GM19463 (cell line): ENCODE data around the gene CCDC134.
"Not testable (repeated sequence)": the region's sequence is repeated elsewhere in the genome, so short reads cannot be mapped to it uniquely, and the experiment has no call there.

Experiments used
- ATAC-seq: cut with Tn5 transposase; IDR thresholded peaks from one replicate; pipeline ENCODE4 v1.9.1; 2021; ENCODE audit warnings: mild to moderate bottlenecking, moderate library complexity; ENCODE audit not compliant: unreplicated experiment

CCDC134 gene

DNA sequence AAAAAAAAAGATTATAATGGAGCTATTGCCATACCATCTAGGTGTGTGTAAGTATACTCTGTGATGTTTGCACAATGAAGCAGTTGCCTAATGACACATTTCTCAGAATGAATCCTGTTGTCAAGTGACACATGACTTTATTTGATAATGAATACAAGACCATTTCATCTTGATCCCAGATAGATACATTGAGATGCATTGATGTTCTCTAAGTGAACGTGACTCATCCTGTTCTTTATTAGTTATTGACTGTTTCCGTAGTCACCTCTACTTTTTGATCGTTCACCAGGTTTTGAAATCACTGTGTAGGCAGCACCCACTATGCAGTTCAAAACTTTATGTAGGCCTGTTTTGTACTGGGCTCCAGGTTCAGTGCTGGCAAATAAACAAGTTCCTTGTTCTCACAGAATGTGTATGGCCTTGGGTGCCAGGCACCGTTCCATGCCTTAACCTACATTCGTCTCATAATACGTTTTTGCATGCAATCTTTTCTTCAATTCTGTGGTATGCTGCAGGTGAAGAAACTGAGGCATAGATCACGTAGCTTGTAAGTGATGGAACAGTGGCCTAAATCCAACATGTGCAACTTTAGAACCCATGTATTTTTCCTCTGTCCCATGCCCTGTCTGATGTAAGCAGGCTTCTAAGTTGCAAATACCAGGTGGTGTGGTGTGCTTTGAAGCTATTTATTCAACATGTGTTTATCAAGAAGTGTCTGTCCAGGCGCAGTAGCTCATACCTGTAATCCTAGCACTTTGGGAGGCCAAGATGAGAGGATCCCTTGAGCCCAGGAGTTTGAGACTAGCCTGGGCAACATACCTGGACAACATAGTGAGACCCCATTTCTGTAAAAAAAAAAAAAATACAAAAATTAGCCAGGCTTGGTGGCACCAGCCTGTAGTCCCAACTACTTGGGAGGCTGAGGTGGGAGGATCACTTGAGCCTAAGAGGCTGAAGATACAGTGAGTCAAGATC is 42.8 kb downstream of the CCDC134 start:
- no peak for ATAC-seq

DNA sequence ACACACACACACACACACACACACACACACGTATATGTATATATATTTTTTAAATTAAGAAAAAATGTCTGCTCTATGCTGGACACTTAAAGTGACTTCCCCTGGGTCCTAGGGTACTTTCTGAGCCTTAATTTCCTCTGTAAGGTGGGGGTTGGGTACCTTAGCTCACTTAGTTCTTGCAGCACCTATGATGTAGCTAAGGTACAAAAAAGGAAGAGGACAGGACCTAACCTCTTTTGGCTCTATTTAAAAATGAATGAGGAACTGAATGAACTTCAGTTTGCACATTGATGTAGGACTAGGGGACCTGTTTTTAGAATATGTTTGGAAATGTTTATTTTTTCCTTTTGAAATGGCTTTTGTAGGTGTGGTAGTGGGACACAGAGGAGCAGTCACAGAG is 43.6 kb downstream of the CCDC134 start:
- no peak for ATAC-seq

DNA sequence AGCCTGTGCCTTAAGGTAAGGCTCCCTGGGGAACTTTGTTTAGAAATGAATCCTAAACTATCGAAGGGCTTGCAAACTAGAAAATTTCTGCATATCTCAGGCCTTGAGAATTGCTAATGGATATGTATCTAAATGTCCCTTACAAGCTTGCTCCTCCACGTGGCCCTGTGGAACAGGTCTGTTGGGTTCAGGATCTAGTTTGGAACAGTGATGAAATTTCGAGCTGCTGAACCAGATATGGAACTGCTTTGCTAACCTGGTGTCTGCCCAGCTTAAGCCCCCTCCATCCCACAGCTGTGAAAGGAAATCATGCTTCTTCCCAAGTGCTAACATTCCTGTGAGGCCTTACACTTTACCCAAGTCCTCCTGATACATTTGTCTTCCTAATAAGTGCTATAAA is 44.0 kb downstream of the CCDC134 start:
- no peak for ATAC-seq

DNA sequence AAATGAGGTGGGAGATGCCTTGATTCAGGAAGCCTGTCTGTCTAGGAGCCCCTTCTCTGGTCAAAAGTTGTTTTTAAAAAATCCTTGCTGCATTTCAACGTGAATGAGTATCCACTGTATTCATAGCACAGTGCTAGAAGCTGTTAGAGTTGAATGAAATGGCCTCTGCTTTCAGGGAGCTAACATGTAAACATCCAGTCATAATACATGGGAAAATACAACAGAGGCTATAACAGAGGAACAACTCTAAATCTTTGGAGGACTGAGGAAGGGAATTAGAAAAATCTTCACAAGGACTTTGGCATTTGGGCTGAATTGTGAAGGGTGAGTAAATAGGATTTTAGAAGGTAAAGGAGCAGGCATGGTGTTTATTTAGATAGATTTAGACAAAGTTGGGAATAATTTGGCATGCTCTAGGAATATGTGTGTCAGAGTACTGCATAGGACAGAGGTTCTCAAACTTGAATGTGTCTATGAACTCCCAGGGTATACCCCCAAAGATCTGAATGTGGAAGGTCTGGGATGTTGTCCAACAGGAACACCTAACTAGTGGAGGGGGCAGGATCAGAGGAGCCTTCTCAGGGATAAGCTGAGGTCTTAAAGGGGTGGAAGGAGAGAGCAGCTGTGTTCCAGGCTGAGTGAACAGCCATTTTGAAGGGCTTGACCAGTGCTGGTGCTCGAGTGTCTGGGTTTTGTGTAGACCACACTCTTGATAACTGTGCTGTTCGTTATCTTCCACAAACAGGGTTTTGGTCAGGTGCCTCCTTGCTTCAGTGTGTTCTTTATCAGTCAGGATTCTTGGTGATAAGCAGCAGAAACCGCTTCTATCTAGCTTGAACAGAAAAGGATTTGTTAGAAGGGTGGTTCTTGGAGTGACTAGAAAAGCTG is 45.1 kb downstream of the CCDC134 start:
- ATAC-seq: no peak

DNA sequence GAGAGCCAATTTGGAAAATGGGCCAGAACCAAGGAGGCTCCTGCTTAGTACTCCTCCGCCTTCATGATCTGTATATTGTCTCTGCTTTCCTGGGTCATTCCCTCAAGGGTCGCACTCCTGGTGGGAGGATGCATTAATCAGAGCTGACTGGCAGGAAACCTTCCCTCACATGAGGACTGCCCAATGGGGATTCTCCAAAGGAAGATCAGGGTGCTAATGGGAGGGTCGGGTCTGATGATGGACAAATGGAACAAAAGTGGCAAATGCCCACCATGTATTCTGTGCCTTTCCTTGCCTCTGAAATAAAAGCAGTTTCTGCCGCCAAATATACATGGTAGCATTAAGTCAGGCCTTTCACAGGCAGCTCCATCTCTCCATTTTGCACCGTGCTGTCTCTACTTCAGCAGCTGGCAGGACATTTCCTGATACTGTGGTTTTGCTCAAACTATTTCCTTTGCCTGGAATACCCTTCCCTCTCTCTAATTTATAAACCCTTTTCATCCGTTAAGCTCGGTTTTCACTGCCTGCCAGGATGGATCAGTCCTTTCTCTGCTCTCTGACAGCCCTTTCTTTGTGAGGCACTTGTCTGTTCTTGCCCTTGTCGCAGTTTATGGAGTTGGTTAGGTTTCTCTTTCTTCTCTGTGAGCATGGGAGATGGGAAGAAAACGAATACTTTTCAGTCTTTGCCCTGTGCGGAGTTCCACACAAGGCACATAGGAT is 45.9 kb downstream of the CCDC134 start:
- ATAC-seq: no peak

DNA sequence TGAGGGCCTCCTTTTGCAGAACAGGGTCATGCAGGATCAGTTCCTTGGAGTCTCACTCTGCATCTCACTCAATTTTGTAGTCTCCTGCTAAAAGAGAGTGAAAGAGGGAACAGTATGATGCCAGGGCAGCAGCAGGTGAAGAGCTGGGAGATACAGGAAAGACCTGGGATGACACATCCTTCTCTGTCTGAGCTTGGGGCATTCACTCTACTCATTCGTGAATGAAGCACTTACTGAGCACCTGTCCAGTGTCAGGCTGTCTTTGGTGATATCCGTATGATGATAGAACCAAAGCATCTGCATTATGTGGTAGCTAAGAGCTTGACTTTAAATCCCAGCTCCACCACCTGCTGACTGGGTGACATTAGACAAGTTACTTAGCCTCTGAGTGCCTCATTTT is 46.8 kb downstream of the CCDC134 start:
- no peak for ATAC-seq

DNA sequence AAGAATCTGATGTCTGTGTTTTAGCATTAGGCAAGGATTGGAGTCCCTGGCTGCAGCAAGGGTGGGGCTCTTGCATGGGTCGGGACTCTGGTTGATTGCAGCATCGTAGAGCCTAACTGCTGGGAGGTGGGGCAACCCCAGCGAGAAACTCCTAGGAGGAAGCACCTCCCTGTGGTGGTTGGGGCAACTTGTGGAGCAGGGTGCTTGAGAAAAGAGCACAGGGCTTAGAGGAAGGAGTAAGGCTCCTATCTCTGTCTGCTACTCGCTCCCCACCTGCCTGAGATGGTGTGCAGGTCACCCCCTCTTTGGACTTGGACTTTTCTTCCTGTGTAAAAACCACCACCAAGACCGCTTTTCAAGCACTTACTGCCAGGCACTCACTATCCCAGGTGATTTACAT is 48.0 kb downstream of the CCDC134 start:
- ATAC-seq: no peak

DNA sequence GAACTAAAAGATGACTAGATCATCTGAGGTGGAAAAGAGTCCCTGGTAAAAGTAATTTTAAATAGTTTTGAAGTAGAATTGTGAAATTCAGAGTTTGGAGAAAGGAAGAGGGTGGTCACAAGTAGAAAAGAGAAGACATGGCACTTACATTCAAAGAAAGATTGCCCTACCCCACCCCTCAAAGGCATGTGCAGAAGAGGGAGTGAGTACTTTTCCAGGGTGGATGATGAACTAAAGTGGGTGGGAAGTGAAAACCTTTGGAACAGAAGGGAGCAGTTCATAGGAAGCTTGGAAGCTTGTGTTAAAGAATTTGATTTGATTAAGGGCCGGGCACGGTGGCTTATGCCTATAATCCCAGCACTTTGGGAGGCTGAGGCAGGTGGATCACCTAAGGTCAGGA is 56.0 kb downstream of the CCDC134 start:
- no peak for ATAC-seq

DNA sequence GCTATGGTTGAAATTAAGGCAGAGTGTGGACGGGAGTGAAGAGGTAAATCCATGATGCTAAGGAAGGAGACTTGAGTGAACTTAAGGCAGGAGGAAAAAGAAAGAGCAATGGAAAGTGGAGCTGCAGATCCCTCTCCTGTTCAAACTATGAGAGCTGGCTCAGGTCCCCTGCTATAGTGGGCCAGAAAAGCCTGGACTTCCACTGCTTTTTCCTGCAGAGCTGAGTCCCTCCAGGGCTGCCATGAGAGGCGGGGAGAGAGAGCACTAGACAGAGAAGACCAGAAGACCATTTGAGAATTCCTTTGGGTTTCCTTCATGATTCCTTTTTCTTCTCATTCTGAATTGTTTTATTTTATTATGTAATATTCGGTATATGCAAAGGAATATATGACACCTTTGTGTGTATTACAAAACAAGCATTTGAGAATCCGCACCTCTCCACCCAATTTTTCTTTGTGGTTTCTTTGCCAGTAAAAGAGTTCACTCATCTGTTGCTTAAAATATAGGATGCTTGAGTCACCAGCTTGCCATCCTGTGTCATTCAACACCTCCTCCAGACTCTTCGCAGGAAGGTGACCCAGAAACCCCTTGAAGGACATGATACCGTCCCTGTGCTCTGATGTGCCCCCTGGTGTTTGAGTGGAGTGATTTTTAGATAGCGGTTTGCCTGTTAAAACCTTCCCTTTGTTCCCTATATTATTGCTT is 56.8 kb downstream of the CCDC134 start:
- ATAC-seq: no peak

DNA sequence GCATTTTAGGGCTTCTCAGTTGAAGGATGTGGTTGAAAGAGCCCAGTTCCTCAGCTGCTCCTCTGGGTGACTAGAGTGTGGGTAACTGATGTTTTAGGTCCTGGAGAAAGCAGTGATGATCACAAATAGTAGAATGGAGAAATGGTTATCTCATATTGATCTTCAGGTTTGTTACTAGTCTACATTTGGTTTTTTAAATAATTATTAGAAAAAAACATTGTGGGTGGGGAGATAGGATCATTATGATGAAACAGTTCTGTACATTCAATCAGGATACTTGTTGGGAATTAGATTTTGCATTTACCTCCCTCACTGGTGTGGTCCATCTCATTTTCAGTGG is 57.4 kb downstream of the CCDC134 start:
- ATAC-seq: no peak

DNA sequence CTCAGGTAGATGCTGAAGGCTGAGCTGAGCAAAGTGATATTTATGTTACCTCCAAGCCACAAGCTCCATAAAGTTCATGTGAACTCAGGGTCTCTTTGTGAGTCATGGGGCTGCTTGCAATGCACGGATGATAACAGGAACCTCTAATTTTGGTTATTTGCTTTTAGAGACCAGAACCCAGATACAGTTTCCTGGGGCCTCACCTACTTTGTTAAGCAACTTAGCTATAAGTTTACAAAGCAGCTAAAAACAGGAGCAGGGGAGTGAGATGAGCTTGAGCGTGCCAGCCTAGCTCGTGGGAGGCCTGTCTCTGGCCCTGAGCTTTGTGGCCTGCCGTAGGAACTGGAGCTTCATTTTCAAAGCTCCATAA is 61.7 kb downstream of the CCDC134 start:
- peak; percentile 55 for ATAC-seq

DNA sequence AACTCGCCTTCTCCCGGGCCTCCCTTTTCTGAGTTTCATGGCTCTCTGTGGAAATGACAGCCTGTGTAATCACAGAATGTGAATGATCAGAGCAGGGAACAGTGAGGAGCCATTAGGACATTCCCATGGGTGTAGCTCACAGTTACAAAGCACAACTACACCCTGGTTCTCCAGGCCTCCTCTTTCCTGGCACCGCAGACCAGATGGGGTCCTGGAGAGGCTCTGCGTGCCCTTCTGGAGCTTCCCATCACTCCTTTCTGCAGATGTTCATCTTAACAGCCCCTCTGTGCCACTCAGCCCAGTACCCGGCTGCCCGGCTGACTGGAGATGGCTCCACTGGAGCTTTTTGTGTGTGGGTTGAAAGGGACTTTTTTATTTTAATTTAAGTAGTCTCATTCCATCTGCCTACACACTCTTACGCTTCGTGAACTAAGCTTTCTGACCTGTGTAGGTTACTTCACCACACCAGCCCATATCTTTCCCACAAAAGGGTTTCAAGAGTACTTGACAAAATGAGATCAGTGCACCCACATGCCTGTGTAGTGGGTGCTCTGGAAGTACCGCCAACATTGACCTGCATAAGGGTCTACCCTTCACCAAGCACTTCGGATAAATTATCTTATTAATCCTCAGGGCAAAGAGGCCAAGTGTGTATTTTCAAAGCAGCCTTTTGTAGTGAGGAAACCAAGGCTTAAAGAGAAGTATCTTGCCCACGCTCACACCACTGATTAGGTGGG is 62.2 kb downstream of the CCDC134 start:
- ATAC-seq: peak; percentile 71

DNA sequence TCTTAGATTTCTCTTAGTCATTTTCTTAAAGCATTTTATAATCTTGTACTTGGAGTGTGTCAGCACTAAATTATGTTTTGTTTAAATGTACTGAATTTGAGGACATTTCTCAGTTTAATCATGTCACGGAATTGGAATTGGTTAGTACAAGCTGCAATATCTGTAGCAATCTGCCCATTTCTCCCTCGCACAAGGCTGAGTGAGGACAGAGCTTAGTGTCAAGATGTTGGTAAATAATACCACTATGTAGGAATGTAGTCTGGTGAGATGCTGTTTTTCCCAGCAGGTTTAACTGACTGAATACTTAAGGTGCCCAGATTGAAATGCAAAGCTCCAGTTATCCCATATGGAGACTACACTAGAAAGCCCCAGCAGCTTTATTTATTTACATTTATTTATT is 63.0 kb downstream of the CCDC134 start:
- no peak for ATAC-seq

DNA sequence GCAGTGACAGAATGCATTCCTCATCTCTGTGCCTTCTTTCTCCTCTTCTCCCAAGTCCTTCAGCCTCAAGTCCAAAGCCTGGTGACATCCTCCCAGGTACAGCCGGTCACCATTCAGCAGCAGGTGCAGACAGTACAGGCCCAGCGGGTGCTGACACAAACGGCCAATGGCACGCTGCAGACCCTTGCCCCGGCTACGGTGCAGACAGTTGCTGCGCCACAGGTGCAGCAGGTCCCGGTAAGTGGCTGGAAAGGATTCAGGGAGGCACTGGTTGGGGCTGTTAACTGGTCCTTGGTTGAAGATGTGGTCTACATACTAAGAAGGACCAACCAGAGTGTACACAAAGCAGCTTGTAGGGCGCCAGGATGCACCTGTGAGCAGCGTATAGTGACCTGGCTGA is 68.1 kb downstream of the CCDC134 start:
- ATAC-seq: no peak

DNA sequence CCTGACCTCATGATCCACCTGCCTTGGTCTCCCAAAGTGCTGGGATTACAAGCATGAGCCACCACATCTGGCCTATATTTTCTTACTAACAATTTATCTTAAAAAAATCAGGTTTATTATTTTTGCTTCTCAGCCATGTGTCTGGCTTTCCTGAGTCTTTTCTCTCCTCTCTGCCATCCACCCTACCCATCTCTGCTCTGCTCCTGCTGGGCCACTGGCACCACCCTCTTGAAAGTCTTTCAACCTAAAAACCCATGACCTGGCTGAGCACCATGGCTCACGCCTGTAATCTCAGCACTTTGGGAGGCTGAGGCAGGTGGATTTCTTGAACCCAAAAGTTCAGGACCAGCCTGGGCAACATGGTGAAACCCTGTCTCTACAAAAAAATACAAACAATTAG is 69.6 kb downstream of the CCDC134 start:
- not testable (repeated sequence) for ATAC-seq

DNA sequence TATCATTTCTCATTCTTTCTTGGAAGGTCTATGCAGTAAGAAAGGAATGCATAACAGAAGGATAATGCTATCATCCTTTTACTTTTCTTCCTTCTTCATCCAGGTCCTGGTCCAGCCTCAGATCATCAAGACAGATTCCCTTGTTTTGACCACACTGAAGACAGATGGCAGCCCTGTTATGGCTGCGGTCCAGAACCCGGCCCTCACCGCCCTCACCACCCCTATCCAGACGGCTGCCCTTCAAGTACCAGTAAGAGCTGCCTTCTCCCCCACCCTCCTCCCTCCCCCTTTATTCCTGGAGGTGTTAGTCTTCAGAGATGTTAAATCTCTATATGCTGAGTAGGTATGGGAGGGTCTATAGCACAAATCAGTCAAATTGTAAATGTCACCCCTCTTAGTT is 70.3 kb downstream of the CCDC134 start:
- no peak for ATAC-seq

DNA sequence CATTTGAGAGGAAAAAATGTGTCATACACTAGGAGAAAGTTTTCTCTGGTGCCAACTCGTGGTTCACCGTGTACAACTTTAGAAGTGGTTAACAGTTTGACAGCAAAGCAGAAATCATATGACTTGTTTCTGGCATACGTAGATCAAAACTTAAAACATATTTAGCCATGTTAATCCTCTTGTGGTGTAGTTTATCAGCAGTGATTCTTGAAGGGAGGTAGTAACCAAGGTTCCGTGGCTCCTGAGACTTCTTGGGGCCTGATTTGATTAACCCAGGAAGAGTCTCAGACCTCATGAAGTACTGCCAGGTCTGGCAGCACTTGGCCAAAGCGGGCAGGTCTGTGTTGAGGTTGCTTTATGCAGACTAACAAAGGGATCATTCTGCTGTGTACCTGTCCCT is 72.9 kb downstream of the CCDC134 start:
- ATAC-seq: no peak

DNA sequence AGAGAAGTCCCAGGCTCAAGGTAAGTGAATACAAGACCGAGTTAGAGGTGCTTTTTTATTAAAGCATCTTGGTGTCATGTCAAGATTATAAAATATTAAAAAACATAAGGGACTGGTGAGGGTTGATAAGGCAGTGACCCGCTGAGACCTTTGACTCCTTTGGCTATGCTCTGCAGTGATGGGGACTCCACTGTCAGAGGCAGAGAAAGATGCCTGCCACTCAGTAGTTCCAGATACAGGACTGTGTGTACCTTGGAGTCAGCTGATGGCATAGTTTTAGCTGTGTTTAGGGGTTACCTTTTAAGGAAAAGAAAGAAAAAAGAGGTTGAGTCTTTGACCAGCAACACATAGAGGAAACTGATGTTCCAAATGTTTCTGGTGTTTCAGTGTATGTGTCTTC is 73.6 kb downstream of the CCDC134 start:
- ATAC-seq: no peak

DNA sequence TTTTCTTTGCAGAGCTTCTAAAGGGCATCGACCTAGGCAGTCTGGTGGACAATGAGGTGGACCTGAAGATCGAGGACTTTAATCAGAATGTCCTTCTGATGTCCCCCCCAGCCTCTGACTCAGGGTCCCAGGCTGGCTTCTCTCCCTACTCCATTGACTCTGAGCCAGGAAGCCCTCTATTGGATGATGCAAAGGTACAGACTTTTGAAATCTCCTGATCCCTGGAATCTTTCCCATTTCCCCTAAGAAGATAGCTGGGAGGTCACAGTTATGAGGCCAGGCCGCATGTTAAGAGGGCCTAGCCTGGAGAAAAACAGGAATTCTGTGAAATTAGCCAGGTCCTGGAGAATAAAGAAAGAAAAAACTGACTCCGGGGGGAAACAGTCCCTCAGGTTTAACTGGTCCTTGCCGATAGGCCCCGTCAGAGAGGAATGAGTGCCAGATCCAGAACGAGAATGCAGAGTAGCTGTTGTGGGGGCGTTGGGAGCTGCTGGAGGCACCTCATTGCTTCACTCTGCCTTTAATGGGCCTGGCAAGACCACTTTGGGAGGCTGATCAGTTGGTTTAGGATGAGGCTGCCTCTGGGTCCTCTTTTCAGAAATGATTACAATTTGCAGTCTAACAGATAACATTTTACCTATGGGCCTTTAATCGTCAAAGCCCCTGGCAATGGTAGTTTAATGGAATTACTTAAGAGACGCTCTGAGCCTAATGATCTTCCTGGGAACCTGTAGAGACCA is 75.2 kb downstream of the CCDC134 start:
- ATAC-seq: no peak
